ENCODE results near the gene HDAC4.

GRCh38 chr2:239442192-239442591 is 41.4 kb upstream of the HDAC4 start:
- TF ChIP-seq CTCF (conservative IDR thresholded peaks at IDR 0.05) (no peak), EZH2 (IDR thresholded peaks at IDR 0.05; ENCODE audit: low read depth) (no peak)
